Activated B cell treated with CpG ODN at 0.5 μM for 24 hours (primary cell): ENCODE data around the gene ARHGAP15. TPM values are rescaled to one million over a fixed set of nuclear protein-coding genes. Genes with fewer than 3 reads are reported as not detected.

Experiments used
- ATAC-seq: fragments of 200-7000 bp; cut with Tn5 transposase; one replicate; pipeline ENCODE4 v1.10.0; 2021; ENCODE audit warnings: low read depth, mild to moderate bottlenecking, moderate library complexity
- CTCF ChIA-PET: fragments of 350-600 bp; sonication (Branson Sonifier 250); formaldehyde crosslinking; loops from one replicate; lab custom pipeline; 2021; ENCODE audit warnings: antibody characterized with exemption; lab: Charles Lee
- POLR2A ChIA-PET: fragments of 350-600 bp; sonication (Branson Sonifier 250); formaldehyde crosslinking; loops from one replicate; lab custom pipeline; 2021; ENCODE audit warnings: antibody characterized with exemption; lab: Charles Lee
- DNase-seq: peaks from one replicate; pipeline ENCODE4 v3.0.0; 2022
- H3K27ac Mint-ChIP-seq: one replicate; pipeline ENCODE4 v1.8.0; 2020; ENCODE audit warnings: mixed read lengths
- H3K27me3 Mint-ChIP-seq: one replicate; pipeline ENCODE4 v1.8.0; 2021; ENCODE audit warnings: mixed read lengths
- H3K36me3 Mint-ChIP-seq: one replicate; pipeline ENCODE4 v1.8.0; 2021; ENCODE audit warnings: low read depth, mixed read lengths
- H3K4me1 Mint-ChIP-seq: one replicate; pipeline ENCODE4 v1.8.0; 2021; ENCODE audit warnings: mixed read lengths
- H3K4me3 Mint-ChIP-seq: one replicate; pipeline ENCODE4 v1.8.0; 2020; ENCODE audit warnings: mild to moderate bottlenecking, mixed read lengths
- H3K9me3 Mint-ChIP-seq: one replicate; pipeline ENCODE4 v1.8.0; 2020; ENCODE audit warnings: mixed read lengths
- intact Hi-C: fragments of 100-400 bp; cut with micrococcal nuclease; formaldehyde crosslinking; loops from one replicate; pipeline ENCODE4 v1.15.1; 2024
- total RNA-seq: library from RNA; stranded (reverse); gene quantifications from 2 replicates; pipeline ENCODE4 v1.2.3, GENCODE V29; 2022
- TF ChIP-seq, protein P1 (sequence below): fragments of 200-600 bp; IDR thresholded peaks from one replicate; pipeline ENCODE4 v1.8.0; 2022; ENCODE audit warnings: antibody characterized with exemption, mild to moderate bottlenecking

ARHGAP15 gene
- total RNA-seq, 1 donor from 2014 or later: 112 TPM

DNA sequence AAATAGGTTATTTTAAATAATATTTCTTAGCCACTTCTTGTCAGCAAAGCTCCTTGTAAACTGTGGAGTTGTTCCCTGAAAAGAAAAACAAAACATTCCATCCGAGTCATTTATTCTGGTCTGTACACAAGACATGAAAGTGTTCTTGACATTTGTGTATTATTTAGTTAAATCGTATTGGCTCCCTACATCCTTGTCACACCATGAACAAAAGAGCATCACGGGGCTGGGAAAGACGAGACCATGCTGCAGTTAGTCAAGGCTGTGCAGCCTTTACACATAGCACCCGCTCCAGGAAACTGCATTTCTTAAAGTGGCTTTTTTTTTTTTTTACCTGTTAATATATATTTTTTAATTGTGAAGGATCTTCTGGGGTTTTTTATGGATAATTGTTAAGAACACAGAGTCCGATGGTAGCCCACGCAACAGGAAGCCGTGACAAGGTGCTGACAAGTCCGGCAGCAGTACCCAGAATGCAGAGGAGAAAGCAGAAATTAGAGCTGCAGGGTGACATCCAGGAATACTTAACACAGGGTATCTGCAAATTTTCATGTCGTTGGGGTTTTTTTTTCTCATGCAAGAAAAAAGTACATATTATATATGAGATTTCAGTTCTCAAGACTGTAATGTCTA, 588.4 kb downstream of the ARHGAP15 start:
- ChIA-PET POLR2A (no interaction called here), CTCF (no interaction called here)
- Mint-ChIP-seq H3K27me3 (no peaks in the 10 kb centered on the region), H3K4me1 (no peaks in the 10 kb centered on the region), H3K4me3 (no peak overlapping the region), H3K27ac (no peak overlapping the region), H3K36me3 (peaks cover 70% of the 10 kb centered on the region), H3K9me3 (no peaks in the 10 kb centered on the region)
- intact Hi-C loops: no loop called here
- ATAC-seq (no peak), DNase-seq (no peak)
- TF ChIP-seq, protein P1, sequence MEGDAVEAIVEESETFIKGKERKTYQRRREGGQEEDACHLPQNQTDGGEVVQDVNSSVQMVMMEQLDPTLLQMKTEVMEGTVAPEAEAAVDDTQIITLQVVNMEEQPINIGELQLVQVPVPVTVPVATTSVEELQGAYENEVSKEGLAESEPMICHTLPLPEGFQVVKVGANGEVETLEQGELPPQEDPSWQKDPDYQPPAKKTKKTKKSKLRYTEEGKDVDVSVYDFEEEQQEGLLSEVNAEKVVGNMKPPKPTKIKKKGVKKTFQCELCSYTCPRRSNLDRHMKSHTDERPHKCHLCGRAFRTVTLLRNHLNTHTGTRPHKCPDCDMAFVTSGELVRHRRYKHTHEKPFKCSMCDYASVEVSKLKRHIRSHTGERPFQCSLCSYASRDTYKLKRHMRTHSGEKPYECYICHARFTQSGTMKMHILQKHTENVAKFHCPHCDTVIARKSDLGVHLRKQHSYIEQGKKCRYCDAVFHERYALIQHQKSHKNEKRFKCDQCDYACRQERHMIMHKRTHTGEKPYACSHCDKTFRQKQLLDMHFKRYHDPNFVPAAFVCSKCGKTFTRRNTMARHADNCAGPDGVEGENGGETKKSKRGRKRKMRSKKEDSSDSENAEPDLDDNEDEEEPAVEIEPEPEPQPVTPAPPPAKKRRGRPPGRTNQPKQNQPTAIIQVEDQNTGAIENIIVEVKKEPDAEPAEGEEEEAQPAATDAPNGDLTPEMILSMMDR: no peak

GRCh38 chr2:143718745-143719144, 589.5 kb downstream of the ARHGAP15 start:
- intact Hi-C loops: no loop called here
- TF ChIP-seq, protein P1: no peak
- DNase-seq (no peak), ATAC-seq (no peak)
- H3K4me3 Mint-ChIP-seq: no peak overlapping the region
- no peak overlapping the region for H3K27ac Mint-ChIP-seq
- H3K36me3 Mint-ChIP-seq: peaks cover 66% of the 10 kb centered on the region
- H3K27me3 Mint-ChIP-seq: no peaks in the 10 kb centered on the region
- POLR2A ChIA-PET: no interaction called here
- H3K9me3 Mint-ChIP-seq: no peaks in the 10 kb centered on the region
- no peaks in the 10 kb centered on the region for H3K4me1 Mint-ChIP-seq
- CTCF ChIA-PET: no interaction called here

- POLR2A ChIA-PET: no interaction called here
- intact Hi-C loops: no loop called here
- no peak overlapping the region for H3K4me3 Mint-ChIP-seq
- H3K4me1 Mint-ChIP-seq: no peaks in the 10 kb centered on the region
- H3K36me3 Mint-ChIP-seq: peaks cover 69% of the 10 kb centered on the region
- H3K27me3 Mint-ChIP-seq: no peaks in the 10 kb centered on the region
- DNase-seq (no peak), ATAC-seq (no peak)
- no peaks in the 10 kb centered on the region for H3K9me3 Mint-ChIP-seq
- CTCF ChIA-PET: no interaction called here
- TF ChIP-seq, protein P1: no peak
- no peak overlapping the region for H3K27ac Mint-ChIP-seq
Observed at GRCh38 chr2:143719406-143719805, 590.2 kb downstream of the ARHGAP15 start.

DNA sequence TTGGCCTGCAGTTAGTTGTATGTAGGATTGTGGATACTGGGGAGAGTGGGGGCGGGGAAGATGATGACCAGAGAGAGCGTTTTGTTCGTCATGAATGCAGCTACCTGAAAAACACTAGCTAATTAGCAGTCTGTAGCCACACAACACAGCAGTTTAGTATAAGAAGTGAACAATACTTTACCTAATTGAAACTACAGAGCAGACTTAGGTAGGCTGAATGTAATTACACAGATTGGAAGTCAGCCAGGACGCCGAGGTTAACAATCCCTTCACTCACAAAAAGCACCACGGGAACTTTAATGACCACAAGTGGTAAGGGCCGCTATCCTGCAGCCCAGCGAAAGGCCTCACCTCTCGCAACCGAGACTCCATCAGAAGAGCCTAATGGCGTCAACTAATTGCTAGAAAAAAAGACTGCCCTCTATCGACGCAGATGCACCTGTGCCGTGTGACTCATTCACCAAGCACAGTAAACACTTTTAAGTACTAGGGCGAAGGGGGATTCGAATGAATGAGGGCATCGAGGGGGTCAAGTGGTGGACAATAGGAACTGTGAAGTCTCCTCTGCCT, 591.0 kb downstream of the ARHGAP15 start:
- ChIA-PET POLR2A (no interaction called here), CTCF (no interaction called here)
- TF ChIP-seq, protein P1: no peak
- Mint-ChIP-seq H3K9me3 (no peaks in the 10 kb centered on the region), H3K4me1 (no peaks in the 10 kb centered on the region), H3K27me3 (no peaks in the 10 kb centered on the region), H3K4me3 (no peak overlapping the region), H3K36me3 (peaks cover 71% of the 10 kb centered on the region), H3K27ac (no peak overlapping the region)
- ATAC-seq (no peak), DNase-seq (no peak)
- intact Hi-C loops: no loop called here

DNA sequence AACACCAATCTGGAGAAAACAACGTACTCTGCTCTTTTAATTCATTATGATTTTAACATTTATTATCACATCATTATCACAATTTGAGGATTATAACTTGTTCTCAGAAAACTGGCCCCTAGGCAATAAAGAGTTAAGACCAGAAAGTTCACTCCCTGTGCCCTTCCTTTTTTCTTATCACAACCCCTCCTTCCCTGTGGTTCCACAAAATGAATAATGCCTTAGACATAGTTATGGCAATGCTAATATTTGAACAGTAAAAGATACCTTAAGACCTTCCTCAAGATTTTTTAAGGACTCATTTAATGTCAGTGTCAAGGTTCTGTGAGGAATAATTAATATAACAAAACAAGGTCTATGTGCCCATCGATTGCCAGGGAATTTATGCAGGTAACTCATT, 596.2 kb downstream of the ARHGAP15 start:
- POLR2A ChIA-PET: no interaction called here
- Mint-ChIP-seq H3K27me3 (no peaks in the 10 kb centered on the region), H3K27ac (no peak overlapping the region), H3K4me3 (no peak overlapping the region), H3K4me1 (peaks cover 21% of the 10 kb centered on the region), H3K9me3 (no peaks in the 10 kb centered on the region), H3K36me3 (peaks cover 53% of the 10 kb centered on the region)
- no peak for DNase-seq
- TF ChIP-seq, protein P1: no peak
- ATAC-seq: no peak
- intact Hi-C loops: no loop called here
- CTCF ChIA-PET: no interaction called here
